Sigmoid colon (tissue), 7 donors: ENCODE results near the gene SLAMF6. TPM values are rescaled to one million over a fixed set of nuclear protein-coding genes. Genes with fewer than 3 reads are reported as not detected.

Experiments
- DNase-seq: peaks from one replicate; pipeline ENCODE4 v3.0.0-alpha.2; 2019
- H3K27ac ChIP-seq, 4 donors: fragments of 200-600 bp; sonication (generic); one replicate each; pipeline ENCODE4 v1.5.1; 2016 to 2019; ENCODE audit warnings: mild to moderate bottlenecking in 1 of 4
- H3K27me3 ChIP-seq, 3 donors: fragments of 200-600 bp; sonication (generic); one replicate each; pipeline ENCODE4 v1.5.1; 2019; ENCODE audit warnings: mild to moderate bottlenecking in 1 of 3
- H3K36me3 ChIP-seq, 4 donors: fragments of 200-600 bp; sonication (generic); one replicate each; pipeline ENCODE4 v1.5.1; 2016 to 2019
- H3K4me1 ChIP-seq, 4 donors: fragments of 200-600 bp; sonication (generic); one replicate each; pipeline ENCODE4 v1.5.1; 2017 to 2019
- H3K4me3 ChIP-seq, 4 donors: fragments of 200-600 bp; sonication (generic); one replicate each; pipeline ENCODE4 v1.5.1; 2017 to 2019; ENCODE audit warnings: mild to moderate bottlenecking in 2 of 4, moderate library complexity in 1 of 4
- H3K9me3 ChIP-seq, 4 donors: fragments of 200-600 bp in 3 of 4; sonication (generic) in 3 of 4; one replicate each; pipeline versions ENCODE4 v1.5.1 to v1.6.1; 2013 to 2019
- EP300 ChIP-seq, 4 donors: sonication (generic); formaldehyde crosslinking; IDR thresholded peaks; one replicate each; pipeline ENCODE4 v1.6.1; 2017; ENCODE audit warnings: antibody characterized with exemption in 4 of 4
- POLR2A ChIP-seq, 2 donors: fragments of 450-650 bp; IDR thresholded peaks; one replicate each; pipeline ENCODE4 v1.6.1; 2016; ENCODE audit warnings: antibody characterized with exemption in 2 of 2, mild to moderate bottlenecking in 2 of 2, moderate library complexity in 2 of 2
- POLR2AphosphoS5 ChIP-seq, 4 donors: sonication (generic); formaldehyde crosslinking; IDR thresholded peaks; one replicate each; pipeline ENCODE4 v1.6.1; 2017; ENCODE audit warnings: antibody characterized with exemption in 4 of 4
- WGBS, 2 donors: extraction: QIAGEN DNeasy Blood & Tissue Kit; methylation state at CpG; one replicate each; pipeline ENCODE4 v1.1.7; 2013; 5-methylcytosine and 5-hydroxymethylcytosine counted together
- intact Hi-C: fragments of 100-400 bp; cut with DNase I; formaldehyde crosslinking; loops from one replicate; pipeline ENCODE4 v1.15.1; 2023
- polyA plus RNA-seq, 3 donors: library from polyadenylated mRNA; stranded (reverse); fragments of 200-250 nt; gene quantifications; one replicate each; pipeline ENCODE4 v1.2.3, GENCODE V29; 2013
- total RNA-seq, 4 donors: library from RNA; depleted of rRNA; stranded (reverse); fragments of >200 nt; gene quantifications; one replicate each; pipeline ENCODE4 v1.1.0, GENCODE V29; 2016
- TF ChIP-seq, protein P1 (sequence below), 4 experiments: fragments of 450-650 bp in 3 of 4; fragments of 200-600 bp in 1 of 4; IDR thresholded peaks; one replicate each; pipeline ENCODE4 v1.5.1; 2016 to 2019; ENCODE audit warnings: antibody characterized with exemption in 4 of 4, mild to moderate bottlenecking in 3 of 4, moderate library complexity in 2 of 4
- donor health status: healthy with polysubstance abuse.
- donor health status: Bipolar disorder and iron deficiency.
- donor health status: healthy.

Gene SLAMF6
- total and polyA plus RNA-seq, 7 donors, result 0.41 to 15.2 (median 1.1) TPM; not detected in 1

DNA sequence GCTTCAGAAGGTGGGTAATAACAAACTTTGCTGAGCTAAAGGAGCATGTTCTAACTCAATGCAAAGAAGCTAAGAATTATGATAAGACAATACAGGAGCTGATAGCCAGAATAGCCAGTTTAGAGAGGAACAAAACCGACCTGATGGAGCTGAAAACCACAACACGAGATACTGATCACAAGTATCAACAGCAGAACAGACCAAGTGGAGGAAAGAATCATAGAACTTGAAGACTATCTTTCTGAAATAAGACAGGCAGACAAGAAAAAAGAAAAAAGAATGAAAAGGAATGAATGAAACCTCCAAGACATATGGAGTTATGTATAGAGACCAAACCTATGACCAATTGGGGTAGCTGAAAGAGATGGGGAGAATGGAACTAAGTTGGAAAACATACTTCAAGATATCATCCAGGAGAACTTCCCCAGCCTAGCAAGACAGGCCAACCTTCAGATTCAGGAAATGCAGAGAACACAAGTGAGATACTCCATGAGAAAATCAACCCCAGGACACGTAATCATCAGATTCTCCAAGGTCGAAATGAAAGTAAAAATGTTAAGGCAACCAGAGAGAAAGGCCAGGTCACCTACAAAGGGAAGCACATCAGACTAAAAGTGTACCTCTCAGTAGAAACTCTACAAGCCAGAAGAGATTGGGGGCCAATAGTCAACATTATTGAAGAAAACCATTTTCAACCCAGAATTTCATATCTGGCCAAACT lies 35.8 kb upstream of the SLAMF6 start:
- 80 to 87% methylated on average over 4 of the region's 4 CpGs for WGBS, 2 donors
- peaks cover 0 to 4% (median 0%) of the 10 kb centered on the region in 4 donors for H3K9me3 ChIP-seq
- H3K27me3 ChIP-seq, result no peaks in the 10 kb centered on the region
- no peak for TF ChIP-seq POLR2A (IDR thresholded peaks at IDR 0.05)
- no peak for TF ChIP-seq EP300 (IDR thresholded peaks at IDR 0.05)
- no peak for TF ChIP-seq POLR2AphosphoS5 (IDR thresholded peaks at IDR 0.05)
- TF ChIP-seq, protein P1, sequence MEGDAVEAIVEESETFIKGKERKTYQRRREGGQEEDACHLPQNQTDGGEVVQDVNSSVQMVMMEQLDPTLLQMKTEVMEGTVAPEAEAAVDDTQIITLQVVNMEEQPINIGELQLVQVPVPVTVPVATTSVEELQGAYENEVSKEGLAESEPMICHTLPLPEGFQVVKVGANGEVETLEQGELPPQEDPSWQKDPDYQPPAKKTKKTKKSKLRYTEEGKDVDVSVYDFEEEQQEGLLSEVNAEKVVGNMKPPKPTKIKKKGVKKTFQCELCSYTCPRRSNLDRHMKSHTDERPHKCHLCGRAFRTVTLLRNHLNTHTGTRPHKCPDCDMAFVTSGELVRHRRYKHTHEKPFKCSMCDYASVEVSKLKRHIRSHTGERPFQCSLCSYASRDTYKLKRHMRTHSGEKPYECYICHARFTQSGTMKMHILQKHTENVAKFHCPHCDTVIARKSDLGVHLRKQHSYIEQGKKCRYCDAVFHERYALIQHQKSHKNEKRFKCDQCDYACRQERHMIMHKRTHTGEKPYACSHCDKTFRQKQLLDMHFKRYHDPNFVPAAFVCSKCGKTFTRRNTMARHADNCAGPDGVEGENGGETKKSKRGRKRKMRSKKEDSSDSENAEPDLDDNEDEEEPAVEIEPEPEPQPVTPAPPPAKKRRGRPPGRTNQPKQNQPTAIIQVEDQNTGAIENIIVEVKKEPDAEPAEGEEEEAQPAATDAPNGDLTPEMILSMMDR (IDR thresholded peaks at IDR 0.05), result no peak
- H3K36me3 ChIP-seq, result no peaks in the 10 kb centered on the region
- intact Hi-C loops, result no loop called here
- H3K4me1 ChIP-seq, result no peaks in the 10 kb centered on the region
- no peak for DNase-seq
- no peak overlapping the region for H3K4me3 ChIP-seq
- H3K27ac ChIP-seq, result no peak overlapping the region

DNA sequence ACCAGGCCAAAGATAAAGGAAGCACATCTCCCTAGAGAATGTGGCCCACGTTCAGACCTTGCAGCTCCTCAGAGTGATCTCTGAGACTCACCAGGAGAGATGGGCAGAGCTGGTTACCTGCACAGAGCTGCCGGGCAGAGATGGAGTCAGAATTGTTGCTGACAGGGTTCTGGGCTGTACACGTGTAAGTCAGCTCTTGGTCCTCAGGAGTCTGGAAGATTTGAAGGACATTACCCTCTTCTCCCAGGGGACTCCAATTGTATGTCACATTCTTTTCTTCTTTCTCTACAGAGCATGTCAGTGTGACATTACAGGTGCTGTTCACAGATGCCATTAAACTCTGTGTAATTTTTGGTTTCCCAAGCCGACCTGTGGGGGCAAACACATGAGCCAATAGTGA lies 30.7 kb upstream of the SLAMF6 start:
- H3K9me3 ChIP-seq, result no peaks in the 10 kb centered on the region
- 74 to 84% methylated on average over 4 of the region's 4 CpGs for WGBS, 2 donors
- no peak for DNase-seq
- no peaks in the 10 kb centered on the region for H3K4me1 ChIP-seq
- TF ChIP-seq, protein P1 (IDR thresholded peaks at IDR 0.05), result no peak
- TF ChIP-seq EP300 (IDR thresholded peaks at IDR 0.05), result no peak
- no peak for TF ChIP-seq POLR2A (IDR thresholded peaks at IDR 0.05)
- no peak for TF ChIP-seq POLR2AphosphoS5 (IDR thresholded peaks at IDR 0.05)
- no peak overlapping the region for H3K4me3 ChIP-seq
- H3K27me3 ChIP-seq, result no peaks in the 10 kb centered on the region
- intact Hi-C loops, result no loop called here
- no peaks in the 10 kb centered on the region for H3K36me3 ChIP-seq
- no peak overlapping the region for H3K27ac ChIP-seq

DNA sequence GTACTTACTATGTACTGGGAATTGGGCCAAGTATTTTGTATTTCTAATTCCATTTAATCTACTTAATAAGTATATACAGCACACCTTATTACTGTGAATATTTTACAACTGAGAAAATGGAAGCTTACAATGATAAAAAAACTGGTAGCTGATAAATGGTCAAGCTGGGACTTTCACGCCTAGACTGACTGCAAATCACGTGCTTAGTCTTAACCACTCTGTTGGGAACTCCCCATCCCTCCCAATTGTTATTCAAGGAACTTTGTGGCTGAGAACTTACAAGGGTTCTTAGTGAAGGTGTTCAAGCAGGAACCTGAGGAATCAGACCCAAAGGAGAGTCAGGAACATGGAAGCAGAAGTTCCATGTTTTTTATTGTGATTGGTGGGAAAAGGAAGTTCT lies 29.4 kb upstream of the SLAMF6 start:
- no peak for TF ChIP-seq POLR2A (IDR thresholded peaks at IDR 0.05)
- H3K27me3 ChIP-seq, result no peaks in the 10 kb centered on the region
- intact Hi-C loops, result no loop called here
- no peak for DNase-seq
- WGBS, 2 donors, result 84 to 89% methylated on average over 2 of the region's 2 CpGs
- H3K27ac ChIP-seq, result no peak overlapping the region
- no peaks in the 10 kb centered on the region for H3K9me3 ChIP-seq
- no peaks in the 10 kb centered on the region for H3K4me1 ChIP-seq
- no peak overlapping the region for H3K4me3 ChIP-seq
- H3K36me3 ChIP-seq, result no peaks in the 10 kb centered on the region

DNA sequence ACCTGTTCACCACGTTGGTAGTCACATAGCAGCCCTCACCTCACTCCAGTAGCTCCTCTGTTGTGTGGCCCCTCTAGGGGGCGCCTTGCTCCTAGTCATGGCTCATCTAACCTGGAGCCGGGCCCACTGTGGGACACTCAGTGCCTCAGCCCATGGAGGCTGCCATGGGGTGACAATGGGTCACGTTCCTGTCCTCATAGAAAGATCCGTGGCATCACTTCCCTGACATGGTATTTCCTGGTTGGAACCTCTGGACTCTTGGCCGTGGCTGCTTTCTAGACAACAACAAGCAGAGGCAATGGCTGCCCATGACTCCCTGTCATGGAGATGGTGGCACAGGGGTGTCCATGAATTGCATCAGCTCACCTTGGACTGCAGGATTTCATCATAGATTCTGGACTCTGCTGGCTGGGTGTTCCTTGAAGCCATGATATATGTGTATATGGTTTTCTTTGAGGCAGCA lies 27.5 kb upstream of the SLAMF6 start:
- H3K36me3 ChIP-seq, result no peaks in the 10 kb centered on the region
- no peak overlapping the region for H3K4me3 ChIP-seq
- 76 to 81% methylated on average over 6 of the region's 6 CpGs for WGBS, 2 donors
- DNase-seq, result no peak
- no peaks in the 10 kb centered on the region for H3K9me3 ChIP-seq
- intact Hi-C loops, result no loop called here
- H3K27ac ChIP-seq, result no peak overlapping the region
- H3K4me1 ChIP-seq, result no peaks in the 10 kb centered on the region
- no peaks in the 10 kb centered on the region for H3K27me3 ChIP-seq
- no peak for TF ChIP-seq POLR2A (IDR thresholded peaks at IDR 0.05)
- no peak for TF ChIP-seq EP300 (IDR thresholded peaks at IDR 0.05)
- TF ChIP-seq POLR2AphosphoS5 (IDR thresholded peaks at IDR 0.05), result no peak
- TF ChIP-seq, protein P1 (IDR thresholded peaks at IDR 0.05), result no peak

DNA sequence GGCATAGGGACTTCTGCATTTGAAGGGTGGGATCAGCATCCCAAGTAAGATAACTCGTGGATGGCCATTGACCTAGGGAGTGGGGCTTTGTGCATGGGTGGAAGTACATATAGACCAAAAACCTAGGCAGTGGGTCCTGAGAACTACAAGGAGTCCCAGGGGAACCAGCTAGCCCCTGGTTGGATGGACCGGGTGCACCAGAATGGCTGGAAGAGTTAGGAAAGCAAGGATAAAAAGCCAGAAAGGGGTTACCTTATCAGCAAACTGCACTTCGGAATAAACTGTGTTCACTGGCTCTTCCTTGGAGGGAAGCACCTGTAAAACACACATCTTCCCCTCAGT lies 26.6 kb upstream of the SLAMF6 start:
- DNase-seq, result no peak
- no peaks in the 10 kb centered on the region for H3K9me3 ChIP-seq
- TF ChIP-seq EP300 (IDR thresholded peaks at IDR 0.05) (no peak), POLR2A (IDR thresholded peaks at IDR 0.05) (no peak), POLR2AphosphoS5 (IDR thresholded peaks at IDR 0.05) (no peak)
- TF ChIP-seq, protein P1 (IDR thresholded peaks at IDR 0.05), result no peak
- no peaks in the 10 kb centered on the region for H3K4me1 ChIP-seq
- no peak overlapping the region for H3K4me3 ChIP-seq
- 81 to 95% methylated on average over 3 of the region's 3 CpGs for WGBS, 2 donors
- H3K36me3 ChIP-seq, result no peaks in the 10 kb centered on the region
- intact Hi-C loops, result no loop called here
- H3K27ac ChIP-seq, result no peak overlapping the region
- no peaks in the 10 kb centered on the region for H3K27me3 ChIP-seq
